Choroid plexus epithelial cell (primary cell): ENCODE measurements around the gene C1QTNF9B.

ENCODE experiments used
- DNase-seq: peaks from one replicate; pipeline ENCODE4 v3.0.0-alpha.2; 2010; ENCODE audit warnings: low read depth
- H3K4me3 ChIP-seq: 2 replicates; pipeline ENCODE4 v1.5.1; 2011; ENCODE audit warnings: low read depth, mild to moderate bottlenecking, control low read depth, low read length, moderate library complexity
- TF ChIP-seq, protein P1 (sequence below): conservative IDR thresholded peaks from 2 replicates; pipeline ENCODE4 v1.5.1; 2011; ENCODE audit warnings: low read depth, mild to moderate bottlenecking, control low read depth, inconsistent platforms, low read length, moderate library complexity

C1QTNF9B gene

DNA sequence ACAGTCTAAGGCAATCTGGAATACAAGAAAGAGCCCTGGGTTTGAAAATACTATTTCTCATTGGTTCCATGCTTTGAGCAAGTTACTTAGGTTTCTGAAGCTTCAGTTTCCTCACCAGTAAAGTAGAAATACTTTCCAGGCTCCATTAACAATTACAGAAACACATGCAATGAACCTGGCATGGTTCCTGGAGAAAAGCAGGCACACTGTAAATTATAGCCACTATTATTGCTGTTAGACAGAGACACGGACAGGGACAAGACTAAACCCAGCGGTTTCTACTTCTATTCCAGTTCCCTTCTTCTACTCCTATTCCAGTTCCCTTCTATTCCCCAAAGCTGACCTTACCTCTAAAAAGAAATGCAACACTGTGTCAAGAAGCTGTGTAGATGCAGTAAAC is 49.3 kb downstream of the C1QTNF9B start:
- DNase-seq: no peak
- H3K4me3 ChIP-seq: no peak overlapping the region
- TF ChIP-seq, protein P1, sequence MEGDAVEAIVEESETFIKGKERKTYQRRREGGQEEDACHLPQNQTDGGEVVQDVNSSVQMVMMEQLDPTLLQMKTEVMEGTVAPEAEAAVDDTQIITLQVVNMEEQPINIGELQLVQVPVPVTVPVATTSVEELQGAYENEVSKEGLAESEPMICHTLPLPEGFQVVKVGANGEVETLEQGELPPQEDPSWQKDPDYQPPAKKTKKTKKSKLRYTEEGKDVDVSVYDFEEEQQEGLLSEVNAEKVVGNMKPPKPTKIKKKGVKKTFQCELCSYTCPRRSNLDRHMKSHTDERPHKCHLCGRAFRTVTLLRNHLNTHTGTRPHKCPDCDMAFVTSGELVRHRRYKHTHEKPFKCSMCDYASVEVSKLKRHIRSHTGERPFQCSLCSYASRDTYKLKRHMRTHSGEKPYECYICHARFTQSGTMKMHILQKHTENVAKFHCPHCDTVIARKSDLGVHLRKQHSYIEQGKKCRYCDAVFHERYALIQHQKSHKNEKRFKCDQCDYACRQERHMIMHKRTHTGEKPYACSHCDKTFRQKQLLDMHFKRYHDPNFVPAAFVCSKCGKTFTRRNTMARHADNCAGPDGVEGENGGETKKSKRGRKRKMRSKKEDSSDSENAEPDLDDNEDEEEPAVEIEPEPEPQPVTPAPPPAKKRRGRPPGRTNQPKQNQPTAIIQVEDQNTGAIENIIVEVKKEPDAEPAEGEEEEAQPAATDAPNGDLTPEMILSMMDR: no peak

DNA sequence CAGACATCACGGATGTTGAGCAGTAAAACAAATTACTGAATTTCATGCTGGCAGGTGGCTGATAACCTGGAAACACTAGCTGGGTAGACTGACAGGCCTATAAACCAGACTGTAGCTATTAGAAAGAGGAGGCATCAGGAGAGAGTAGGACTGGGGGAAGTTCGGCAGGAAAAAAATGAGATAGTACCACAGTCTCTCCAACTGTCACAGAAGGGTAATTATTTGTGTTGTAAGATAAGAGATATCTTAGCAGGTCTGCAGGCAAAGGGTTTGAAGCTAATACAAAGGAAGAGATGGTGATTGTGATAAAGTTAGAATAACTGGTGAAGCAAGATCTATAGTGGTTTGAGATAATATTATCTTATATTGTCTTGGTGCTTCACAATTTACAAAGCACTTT is 49.8 kb downstream of the C1QTNF9B start:
- TF ChIP-seq, protein P1: no peak
- no peak overlapping the region for H3K4me3 ChIP-seq
- no peak for DNase-seq

DNA sequence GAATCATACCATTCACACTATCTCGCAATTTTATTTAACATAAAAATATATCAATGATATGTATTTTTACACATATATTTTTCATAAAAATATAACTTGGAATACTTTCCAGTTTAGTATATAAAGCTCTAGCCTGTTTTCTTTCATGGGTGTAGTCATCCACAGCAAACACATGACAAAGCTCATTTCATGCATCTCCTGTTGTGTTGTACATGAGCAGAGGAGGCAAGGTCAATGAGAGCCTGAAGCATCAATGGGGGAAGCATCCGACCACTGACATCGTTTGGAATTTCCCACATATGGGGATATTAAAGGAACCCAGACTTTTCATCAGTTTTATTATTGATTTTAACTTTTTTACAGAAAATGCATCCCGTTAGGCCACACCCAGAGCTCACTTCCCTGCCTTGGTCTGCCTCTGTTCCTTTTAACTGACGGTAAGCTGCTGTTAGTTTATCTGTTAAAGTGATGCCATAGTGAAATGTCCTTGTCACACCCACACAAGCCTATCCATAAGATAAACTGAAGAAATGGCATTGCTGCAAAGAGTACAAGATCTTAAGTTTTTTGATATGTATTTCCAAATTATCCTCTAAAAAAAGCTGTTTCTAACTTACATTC is 52.1 kb downstream of the C1QTNF9B start:
- TF ChIP-seq, protein P1: no peak
- no peak overlapping the region for H3K4me3 ChIP-seq
- no peak for DNase-seq

DNA sequence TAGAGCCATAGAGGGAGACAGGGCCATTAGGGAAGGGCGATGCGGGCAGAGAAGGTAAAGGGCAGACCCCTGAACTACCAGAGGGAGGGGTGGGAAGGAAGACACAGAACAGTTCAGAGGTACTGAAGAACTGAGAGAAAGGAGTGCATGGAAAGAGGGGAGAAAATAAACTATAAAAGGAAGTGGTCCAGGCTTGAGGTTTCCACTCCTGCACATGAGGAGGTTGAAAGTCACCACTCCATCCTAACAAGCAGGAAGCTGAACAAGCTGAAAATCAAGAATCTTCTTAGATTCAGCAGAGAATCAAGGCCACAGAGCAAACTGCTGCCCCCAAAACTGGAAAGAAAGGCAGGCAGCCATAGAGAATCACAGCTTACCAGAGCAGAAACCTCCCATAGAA is 53.2 kb downstream of the C1QTNF9B start:
- DNase-seq: no peak
- no peak overlapping the region for H3K4me3 ChIP-seq
- TF ChIP-seq, protein P1: no peak

DNA sequence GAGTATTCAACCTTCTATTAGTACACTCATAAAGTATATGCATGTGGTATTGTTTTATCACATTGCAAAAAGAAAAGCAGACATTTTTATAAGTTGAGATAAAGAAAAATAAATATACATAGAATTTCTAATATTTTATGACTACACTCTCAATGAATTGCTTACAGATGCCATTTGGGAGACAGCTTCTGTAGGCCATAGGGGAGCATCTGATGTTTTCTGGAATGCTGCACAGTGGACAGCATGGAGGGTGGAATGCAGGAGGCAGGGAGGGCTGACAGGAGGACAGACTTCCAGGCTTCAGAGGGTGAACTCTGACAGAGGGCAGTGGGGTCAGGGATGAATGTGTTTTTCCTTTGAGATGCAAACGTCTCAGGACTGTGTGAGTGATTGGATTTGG is 53.9 kb downstream of the C1QTNF9B start:
- TF ChIP-seq, protein P1: no peak
- no peak for DNase-seq
- H3K4me3 ChIP-seq: no peak overlapping the region

DNA sequence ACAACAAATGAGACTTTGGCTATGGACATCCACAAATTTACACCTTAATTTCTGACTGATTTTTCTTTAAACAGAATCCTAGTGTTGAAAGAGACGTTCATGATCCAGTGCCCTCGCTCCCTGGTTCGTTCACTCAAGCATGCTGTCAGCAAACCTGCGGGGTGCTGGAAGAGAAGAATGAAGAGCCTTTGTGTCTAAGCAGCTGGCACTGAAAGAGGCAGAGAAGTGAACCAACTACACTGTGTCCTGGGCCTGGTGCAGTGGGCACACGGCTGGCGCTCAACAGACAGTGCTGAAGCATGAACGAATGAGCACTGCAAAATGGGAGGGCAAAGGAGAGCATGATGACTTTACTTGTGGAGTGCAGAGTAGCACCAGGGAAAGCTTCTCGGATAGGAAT is 54.9 kb downstream of the C1QTNF9B start:
- no peak overlapping the region for H3K4me3 ChIP-seq
- no peak for DNase-seq
- TF ChIP-seq, protein P1: no peak
